Measurements from ENCODE around the gene PTPRCAP. TPM values are rescaled to one million over a fixed set of nuclear protein-coding genes. Genes with fewer than 3 reads are reported as not detected.

The PTPRCAP gene
- total and polyA plus RNA-seq, 10 of the 15 experiments (the other 5 are each of a cell fraction or from before 2014, with no cell fraction given) = 4.7 to 266 (median 125) TPM

DNA sequence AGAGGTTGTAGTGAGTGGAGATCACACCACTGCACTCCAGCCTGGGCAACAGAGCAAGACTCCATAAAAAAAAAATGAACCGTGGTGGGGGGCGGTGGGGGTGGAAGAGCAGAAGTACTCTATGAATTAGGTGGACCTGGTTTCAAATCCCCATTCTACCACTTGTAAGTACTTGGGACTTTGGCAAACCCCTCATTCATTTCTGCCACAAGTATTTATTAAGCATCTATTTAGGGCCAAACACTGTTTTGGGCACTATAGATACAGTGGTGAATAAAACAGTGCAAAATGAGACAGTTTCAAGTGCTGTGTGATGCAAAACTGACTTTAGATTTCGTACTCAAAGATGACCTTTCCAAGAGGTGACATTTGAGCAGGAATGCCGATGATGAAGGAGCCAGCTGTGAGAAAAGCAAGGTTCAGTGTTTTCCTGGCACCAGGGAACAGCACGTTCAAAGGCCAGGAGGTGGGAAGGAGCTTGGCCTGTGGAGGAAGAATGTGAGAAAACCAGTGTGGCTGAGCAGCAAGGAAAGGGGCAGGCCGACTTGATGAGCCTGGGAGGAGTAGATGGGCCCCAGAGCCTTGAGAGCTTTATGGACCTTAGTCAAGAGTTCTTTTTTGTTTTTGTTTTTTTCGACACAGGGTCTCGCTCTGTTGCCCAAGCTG, 33.0 kb upstream of the PTPRCAP start (continued):
- TF ChIP-seq, protein P1, sequence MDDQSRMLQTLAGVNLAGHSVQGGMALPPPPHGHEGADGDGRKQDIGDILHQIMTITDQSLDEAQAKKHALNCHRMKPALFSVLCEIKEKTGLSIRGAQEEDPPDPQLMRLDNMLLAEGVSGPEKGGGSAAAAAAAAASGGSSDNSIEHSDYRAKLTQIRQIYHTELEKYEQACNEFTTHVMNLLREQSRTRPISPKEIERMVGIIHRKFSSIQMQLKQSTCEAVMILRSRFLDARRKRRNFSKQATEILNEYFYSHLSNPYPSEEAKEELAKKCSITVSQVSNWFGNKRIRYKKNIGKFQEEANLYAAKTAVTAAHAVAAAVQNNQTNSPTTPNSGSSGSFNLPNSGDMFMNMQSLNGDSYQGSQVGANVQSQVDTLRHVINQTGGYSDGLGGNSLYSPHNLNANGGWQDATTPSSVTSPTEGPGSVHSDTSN (IDR thresholded peaks at IDR 0.05; ENCODE audit: insufficient replicate concordance, low read depth, low read length) = no peak
- no peak for TF ChIP-seq SMC3 (IDR thresholded peaks at IDR 0.05; ENCODE audit: borderline replicate concordance, low read length)

DNA sequence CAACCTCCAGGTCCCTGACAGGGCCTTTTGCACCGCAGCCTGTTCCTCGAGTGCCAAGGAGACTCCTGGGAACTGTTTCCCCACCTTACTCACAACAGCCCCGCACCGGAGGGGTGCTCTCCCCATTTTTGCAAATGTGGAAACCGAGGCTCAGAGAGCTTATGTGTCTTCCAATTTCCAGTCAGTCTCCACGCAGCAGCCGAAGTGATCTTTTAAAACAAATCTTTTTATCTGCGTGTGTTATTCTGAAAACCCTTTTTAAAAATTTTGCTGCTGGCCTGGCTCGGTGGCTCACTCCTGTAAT, 32.0 kb upstream of the PTPRCAP start:
- DNase-seq (ENCODE audit: low read depth, low spot score) (no peak), FAIRE-seq (no peak), ATAC-seq (no peak)
- peak overlapping the region; percentile 90 for H2AFZ ChIP-seq (ENCODE audit: control insufficient read depth, low read depth, low read length)
- H3K27me3 ChIP-seq (replicated peaks in 1 of 2; ENCODE audit: control insufficient read depth in 2 of 2, insufficient read depth in 2 of 2, low read length in 1 of 2) = no peaks in the 10 kb centered on the region
- peak overlapping the region; percentile 51 for H3K4me2 ChIP-seq (ENCODE audit: control insufficient read depth, insufficient read depth)
- in situ Hi-C loops (cut with MboI) (no loop called here), intact Hi-C loops (cut with micrococcal nuclease; ENCODE audit: unreplicated experiment) (loop anchor here (2.0 kb wide), 2 partner anchors 33 to 69 kb away; partner anchors contain the start of genes PPP1CA and PTPRCAP)
- POLR2A ChIA-PET = interaction anchor here (1.0 to 8.1 kb wide), 9 partner anchors 10 to 115 kb away, joined by 3 to 78 read pairs (median 20); partner anchors contain the start of genes AIP, PITPNM1, PPP1CA and PTPRCAP
- H3K4me1 ChIP-seq (ENCODE audit: control insufficient read depth, insufficient read depth, low read length) = peaks cover 30% of the 10 kb centered on the region
- H3K4me3 ChIP-seq = peak overlapping the region; percentile 70
- peaks cover 14% of the 10 kb centered on the region for H3K79me2 ChIP-seq (ENCODE audit: control insufficient read depth, insufficient read depth, low read length)
- peak overlapping the region; percentile 57 for H3K9ac ChIP-seq (ENCODE audit: control insufficient read depth, insufficient read depth, low read length)
- no peaks in the 10 kb centered on the region for H4K20me1 ChIP-seq (ENCODE audit: control insufficient read depth, insufficient read depth)
- 7% methylated on average over 9 of the region's 9 CpGs for WGBS (ENCODE audit: insufficient coverage, insufficient replicate concordance, low lambda C conversion rate, missing lambda C conversion rate)
- no peaks in the 10 kb centered on the region for H3K9me3 ChIP-seq (replicated peaks; ENCODE audit: control insufficient read depth, insufficient read depth, low read length)
- CTCF ChIA-PET = interaction anchor here (0.9 to 5.1 kb wide), 10 partner anchors 13 to 120 kb away, joined by 3 to 36 read pairs (median 4); partner anchors contain the start of genes AIP and PPP1CA
- BruUV-seq (replicated peaks) = no TSS peak
- no peaks in the 10 kb centered on the region for H3K36me3 ChIP-seq (ENCODE audit: control insufficient read depth in 2 of 2, insufficient read depth in 2 of 2, low read length in 1 of 2)
- TF ChIP-seq FOXK2 (IDR thresholded peaks at IDR 0.05) (no peak), RB1 (IDR thresholded peaks at IDR 0.05; ENCODE audit: borderline replicate concordance) (0 out of 2 replicates have a peak, but pooled peaks have one; percentile 5), ZNF207 (IDR thresholded peaks at IDR 0.05; ENCODE audit: borderline replicate concordance) (peak; percentile 48; the same call in 1 of the 2 replicates), ESRRA (IDR thresholded peaks at IDR 0.05; ENCODE audit: low read length) (no peak), EGR1 (IDR thresholded peaks at IDR 0.05; ENCODE audit: borderline replicate concordance in 1 of 2, low read depth in 2 of 2, low read length in 2 of 2) (no peak), TCF12 (IDR thresholded peaks at IDR 0.05; ENCODE audit: low read depth, low read length) (no peak)
- TF ChIP-seq, protein P2, sequence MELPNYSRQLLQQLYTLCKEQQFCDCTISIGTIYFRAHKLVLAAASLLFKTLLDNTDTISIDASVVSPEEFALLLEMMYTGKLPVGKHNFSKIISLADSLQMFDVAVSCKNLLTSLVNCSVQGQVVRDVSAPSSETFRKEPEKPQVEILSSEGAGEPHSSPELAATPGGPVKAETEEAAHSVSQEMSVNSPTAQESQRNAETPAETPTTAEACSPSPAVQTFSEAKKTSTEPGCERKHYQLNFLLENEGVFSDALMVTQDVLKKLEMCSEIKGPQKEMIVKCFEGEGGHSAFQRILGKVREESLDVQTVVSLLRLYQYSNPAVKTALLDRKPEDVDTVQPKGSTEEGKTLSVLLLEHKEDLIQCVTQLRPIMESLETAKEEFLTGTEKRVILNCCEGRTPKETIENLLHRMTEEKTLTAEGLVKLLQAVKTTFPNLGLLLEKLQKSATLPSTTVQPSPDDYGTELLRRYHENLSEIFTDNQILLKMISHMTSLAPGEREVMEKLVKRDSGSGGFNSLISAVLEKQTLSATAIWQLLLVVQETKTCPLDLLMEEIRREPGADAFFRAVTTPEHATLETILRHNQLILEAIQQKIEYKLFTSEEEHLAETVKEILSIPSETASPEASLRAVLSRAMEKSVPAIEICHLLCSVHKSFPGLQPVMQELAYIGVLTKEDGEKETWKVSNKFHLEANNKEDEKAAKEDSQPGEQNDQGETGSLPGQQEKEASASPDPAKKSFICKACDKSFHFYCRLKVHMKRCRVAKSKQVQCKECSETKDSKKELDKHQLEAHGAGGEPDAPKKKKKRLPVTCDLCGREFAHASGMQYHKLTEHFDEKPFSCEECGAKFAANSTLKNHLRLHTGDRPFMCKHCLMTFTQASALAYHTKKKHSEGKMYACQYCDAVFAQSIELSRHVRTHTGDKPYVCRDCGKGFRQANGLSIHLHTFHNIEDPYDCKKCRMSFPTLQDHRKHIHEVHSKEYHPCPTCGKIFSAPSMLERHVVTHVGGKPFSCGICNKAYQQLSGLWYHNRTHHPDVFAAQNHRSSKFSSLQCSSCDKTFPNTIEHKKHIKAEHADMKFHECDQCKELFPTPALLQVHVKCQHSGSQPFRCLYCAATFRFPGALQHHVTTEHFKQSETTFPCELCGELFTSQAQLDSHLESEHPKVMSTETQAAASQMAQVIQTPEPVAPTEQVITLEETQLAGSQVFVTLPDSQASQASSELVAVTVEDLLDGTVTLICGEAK (IDR thresholded peaks at IDR 0.05; ENCODE audit: borderline replicate concordance) = peak; percentile 16; the same call in 1 of the 2 replicates
- TF ChIP-seq, protein P3, sequence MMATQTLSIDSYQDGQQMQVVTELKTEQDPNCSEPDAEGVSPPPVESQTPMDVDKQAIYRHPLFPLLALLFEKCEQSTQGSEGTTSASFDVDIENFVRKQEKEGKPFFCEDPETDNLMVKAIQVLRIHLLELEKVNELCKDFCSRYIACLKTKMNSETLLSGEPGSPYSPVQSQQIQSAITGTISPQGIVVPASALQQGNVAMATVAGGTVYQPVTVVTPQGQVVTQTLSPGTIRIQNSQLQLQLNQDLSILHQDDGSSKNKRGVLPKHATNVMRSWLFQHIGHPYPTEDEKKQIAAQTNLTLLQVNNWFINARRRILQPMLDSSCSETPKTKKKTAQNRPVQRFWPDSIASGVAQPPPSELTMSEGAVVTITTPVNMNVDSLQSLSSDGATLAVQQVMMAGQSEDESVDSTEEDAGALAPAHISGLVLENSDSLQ (IDR thresholded peaks at IDR 0.05) = 0 out of 2 replicates have a peak, but pooled peaks have one; percentile 2
- TF ChIP-seq, protein P4, sequence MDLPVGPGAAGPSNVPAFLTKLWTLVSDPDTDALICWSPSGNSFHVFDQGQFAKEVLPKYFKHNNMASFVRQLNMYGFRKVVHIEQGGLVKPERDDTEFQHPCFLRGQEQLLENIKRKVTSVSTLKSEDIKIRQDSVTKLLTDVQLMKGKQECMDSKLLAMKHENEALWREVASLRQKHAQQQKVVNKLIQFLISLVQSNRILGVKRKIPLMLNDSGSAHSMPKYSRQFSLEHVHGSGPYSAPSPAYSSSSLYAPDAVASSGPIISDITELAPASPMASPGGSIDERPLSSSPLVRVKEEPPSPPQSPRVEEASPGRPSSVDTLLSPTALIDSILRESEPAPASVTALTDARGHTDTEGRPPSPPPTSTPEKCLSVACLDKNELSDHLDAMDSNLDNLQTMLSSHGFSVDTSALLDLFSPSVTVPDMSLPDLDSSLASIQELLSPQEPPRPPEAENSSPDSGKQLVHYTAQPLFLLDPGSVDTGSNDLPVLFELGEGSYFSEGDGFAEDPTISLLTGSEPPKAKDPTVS (IDR thresholded peaks at IDR 0.05; ENCODE audit: low read depth, low read length) = no peak
- SMC1A ChIA-PET (ENCODE audit: uncharacterized antibody, unreplicated experiment) = interaction anchor here (0.5 to 5.2 kb wide), 9 partner anchors 9 to 124 kb away, joined by 3 to 46 read pairs (median 10); partner anchors contain the start of genes AIP, PPP1CA, RAD9A and TBC1D10C
- RAD21 ChIA-PET (ENCODE audit: unreplicated experiment) = interaction anchor here (0.6 to 5.5 kb wide), 9 partner anchors 10 to 124 kb away, joined by 3 to 72 read pairs (median 6); partner anchors contain the start of genes AIP, PPP1CA, PTPRCAP and TBC1D10C
- peak overlapping the region; percentile 45 for H3K27ac ChIP-seq (ENCODE audit: control insufficient read depth, insufficient read depth)

Measured in GM12878 (cell line).